Central memory CD8-positive, alpha-beta T cell (primary cell): ENCODE measurements around the gene FYB1.
A peak's percentile ranks its signal among the peaks of the same experiment; 100 is the strongest.

Experiments used
- ATAC-seq: fragments of 150-1000 bp; cut with Tn5 transposase; replicated peaks from 2 replicates; pipeline ENCODE4 v1.10.0; 2022; ENCODE audit warnings: mild to moderate bottlenecking, moderate FRiP score, moderate number of reproducible peaks; ENCODE audit not compliant: poor library complexity, severe bottlenecking; ENCODE audit errors: extremely low read depth
- DNase-seq, 2 donors: peaks; one replicate each; pipeline ENCODE4 v3.0.0; 2021; ENCODE audit warnings: low spot score in 2 of 2
- H3K27ac Mint-ChIP-seq: one replicate; pipeline ENCODE4 v1.8.0; 2022; ENCODE audit warnings: low read depth, mild to moderate bottlenecking, moderate library complexity, mixed read lengths
- H3K27me3 Mint-ChIP-seq: one replicate; pipeline ENCODE4 v1.8.0; 2022; ENCODE audit warnings: mixed read lengths
- H3K36me3 Mint-ChIP-seq: one replicate; pipeline ENCODE4 v1.8.0; 2022; ENCODE audit warnings: mild to moderate bottlenecking, moderate library complexity, mixed read lengths; ENCODE audit not compliant: insufficient read depth
- H3K4me1 Mint-ChIP-seq: one replicate; pipeline ENCODE4 v1.8.0; 2022; ENCODE audit warnings: mixed read lengths
- H3K4me3 Mint-ChIP-seq: one replicate; pipeline ENCODE4 v1.8.0; 2022; ENCODE audit warnings: mild to moderate bottlenecking, moderate library complexity, mixed read lengths
- H3K9me3 Mint-ChIP-seq: one replicate; pipeline ENCODE4 v1.8.0; 2022; ENCODE audit warnings: mixed read lengths

The FYB1 gene

GRCh38 chr5:39172593-39172992, 46.8 kb downstream of the FYB1 start:
- Mint-ChIP-seq H3K36me3 (peaks cover 34% of the 10 kb centered on the region), H3K27ac (peak overlapping the region; percentile 22), H3K9me3 (no peaks in the 10 kb centered on the region), H3K4me1 (peaks cover 87% of the 10 kb centered on the region), H3K27me3 (no peaks in the 10 kb centered on the region), H3K4me3 (no peak overlapping the region)
- no peak for ATAC-seq
- no peak for DNase-seq

- Mint-ChIP-seq H3K9me3 (no peaks in the 10 kb centered on the region), H3K27ac (peak overlapping the region; percentile 22), H3K36me3 (peaks cover 32% of the 10 kb centered on the region), H3K4me1 (peaks cover 87% of the 10 kb centered on the region), H3K27me3 (no peaks in the 10 kb centered on the region), H3K4me3 (peak overlapping the region; percentile 6)
- DNase-seq (no peak), ATAC-seq (no peak)
Measured at GRCh38 chr5:39171647-39172046, 47.7 kb downstream of the FYB1 start.

- peaks cover 35% of the 10 kb centered on the region for H3K36me3 Mint-ChIP-seq
- peak overlapping the region; percentile 9 for H3K4me3 Mint-ChIP-seq
- no peak for DNase-seq
- H3K27me3 Mint-ChIP-seq = no peaks in the 10 kb centered on the region
- H3K27ac Mint-ChIP-seq = no peak overlapping the region
- H3K9me3 Mint-ChIP-seq = no peaks in the 10 kb centered on the region
- ATAC-seq = no peak
- H3K4me1 Mint-ChIP-seq = peaks cover 88% of the 10 kb centered on the region
Measured at GRCh38 chr5:39169081-39169480, 50.3 kb downstream of the FYB1 start.

- ATAC-seq (no peak), DNase-seq (no peak)
- Mint-ChIP-seq H3K36me3 (peaks cover 37% of the 10 kb centered on the region), H3K4me3 (peak overlapping the region; percentile 63), H3K27me3 (no peaks in the 10 kb centered on the region), H3K4me1 (peaks cover 87% of the 10 kb centered on the region), H3K9me3 (no peaks in the 10 kb centered on the region), H3K27ac (peak overlapping the region; percentile 87)
Measured at GRCh38 chr5:39167972-39168342, 51.4 kb downstream of the FYB1 start.

GRCh38 chr5:39167141-39167971, 52.0 kb downstream of the FYB1 start:
- no peaks in the 10 kb centered on the region for H3K27me3 Mint-ChIP-seq
- H3K4me1 Mint-ChIP-seq = peaks cover 83% of the 10 kb centered on the region
- H3K4me3 Mint-ChIP-seq = peak overlapping the region; percentile 63
- DNase-seq (peak in 1 of 2 donors; percentile 31), ATAC-seq (peak; percentile 62)
- H3K36me3 Mint-ChIP-seq = peaks cover 36% of the 10 kb centered on the region
- peak overlapping the region; percentile 87 for H3K27ac Mint-ChIP-seq
- no peaks in the 10 kb centered on the region for H3K9me3 Mint-ChIP-seq

- H3K27ac Mint-ChIP-seq = peak overlapping the region; percentile 87
- H3K36me3 Mint-ChIP-seq = peaks cover 27% of the 10 kb centered on the region
- H3K4me3 Mint-ChIP-seq = peak overlapping the region; percentile 67
- DNase-seq (no peak), ATAC-seq (peak; percentile 59)
- no peaks in the 10 kb centered on the region for H3K27me3 Mint-ChIP-seq
- peaks cover 85% of the 10 kb centered on the region for H3K4me1 Mint-ChIP-seq
- no peaks in the 10 kb centered on the region for H3K9me3 Mint-ChIP-seq
Measured at GRCh38 chr5:39164529-39165402, 54.6 kb downstream of the FYB1 start.

- DNase-seq (peak in 1 of 2 donors; percentile 24), ATAC-seq (no peak)
- Mint-ChIP-seq H3K27me3 (no peaks in the 10 kb centered on the region), H3K4me3 (peak overlapping the region; percentile 67), H3K27ac (peak overlapping the region; percentile 87), H3K36me3 (peaks cover 30% of the 10 kb centered on the region), H3K9me3 (no peaks in the 10 kb centered on the region), H3K4me1 (peaks cover 84% of the 10 kb centered on the region)
Measured at GRCh38 chr5:39164016-39164415, 55.3 kb downstream of the FYB1 start.

- Mint-ChIP-seq H3K27me3 (no peaks in the 10 kb centered on the region), H3K36me3 (peaks cover 32% of the 10 kb centered on the region), H3K9me3 (no peaks in the 10 kb centered on the region), H3K4me3 (peak overlapping the region; percentile 42), H3K4me1 (peaks cover 85% of the 10 kb centered on the region), H3K27ac (peak overlapping the region; percentile 52)
- ATAC-seq (no peak), DNase-seq (no peak)
Measured at GRCh38 chr5:39161578-39161977, 57.8 kb downstream of the FYB1 start.

- H3K27ac Mint-ChIP-seq = peak overlapping the region; percentile 52
- H3K4me3 Mint-ChIP-seq = peak overlapping the region; percentile 3
Measured at GRCh38 chr5:39160576-39161213, 58.7 kb downstream of the FYB1 start.

GRCh38 chr5:39159811-39160490, 59.4 kb downstream of the FYB1 start:
- peaks cover 25% of the 10 kb centered on the region for H3K36me3 Mint-ChIP-seq
- DNase-seq (no peak), ATAC-seq (no peak)
- peaks cover 81% of the 10 kb centered on the region for H3K4me1 Mint-ChIP-seq
- peak overlapping the region; percentile 3 for H3K4me3 Mint-ChIP-seq
- H3K27ac Mint-ChIP-seq = peak overlapping the region; percentile 52
- no peaks in the 10 kb centered on the region for H3K9me3 Mint-ChIP-seq
- no peaks in the 10 kb centered on the region for H3K27me3 Mint-ChIP-seq

More at GRCh38 chr5:39160576-39161213, 58.7 kb downstream of the FYB1 start:
- peaks cover 31% of the 10 kb centered on the region for H3K36me3 Mint-ChIP-seq
- ATAC-seq (peak; percentile 72), DNase-seq (no peak)
- no peaks in the 10 kb centered on the region for H3K9me3 Mint-ChIP-seq
- H3K4me1 Mint-ChIP-seq = peaks cover 84% of the 10 kb centered on the region
- H3K27me3 Mint-ChIP-seq = no peaks in the 10 kb centered on the region

GRCh38 chr5:39158786-39159185, 60.6 kb downstream of the FYB1 start:
- peak overlapping the region; percentile 52 for H3K27ac Mint-ChIP-seq
- H3K9me3 Mint-ChIP-seq = no peaks in the 10 kb centered on the region
- no peaks in the 10 kb centered on the region for H3K27me3 Mint-ChIP-seq
- peaks cover 77% of the 10 kb centered on the region for H3K4me1 Mint-ChIP-seq
- DNase-seq = no peak
- no peak for ATAC-seq
- peaks cover 23% of the 10 kb centered on the region for H3K36me3 Mint-ChIP-seq
- peak overlapping the region; percentile 28 for H3K4me3 Mint-ChIP-seq

- no peaks in the 10 kb centered on the region for H3K27me3 Mint-ChIP-seq
- H3K36me3 Mint-ChIP-seq = peaks cover 26% of the 10 kb centered on the region
- H3K9me3 Mint-ChIP-seq = no peaks in the 10 kb centered on the region
- no peak for DNase-seq
- H3K27ac Mint-ChIP-seq = peak overlapping the region; percentile 52
- H3K4me3 Mint-ChIP-seq = peak overlapping the region; percentile 28
- peaks cover 76% of the 10 kb centered on the region for H3K4me1 Mint-ChIP-seq
- no peak for ATAC-seq
Measured at GRCh38 chr5:39158127-39158593, 61.2 kb downstream of the FYB1 start.
